ENCODE measurements around the gene NBAS. TPM values are rescaled to one million over a fixed set of nuclear protein-coding genes. Genes with fewer than 3 reads are reported as not detected.

NBAS gene
- total RNA-seq, 1 donor from 2014 or later: 126 TPM

- Histone ChIP-seq H3K27ac (ENCODE audit: low read depth, low read length) (no peak overlapping the region), H3K4me1 (ENCODE audit: control insufficient read depth in 3 of 3, insufficient read depth in 3 of 3, low read length in 3 of 3) (no peaks in the 10 kb centered on the region), H3K4me3 (ENCODE audit: low read length in 3 of 3) (no peak overlapping the region), H3K9ac (ENCODE audit: low read depth in 1 of 3, low read length in 3 of 3) (no peak overlapping the region), H3K9me3 (ENCODE audit: control insufficient read depth in 3 of 3, low read length in 3 of 3) (no peaks in the 10 kb centered on the region), H3K36me3 (ENCODE audit: control insufficient read depth in 3 of 3, insufficient read depth in 3 of 3, low read length in 3 of 3) (peaks cover 0 to 11% (median 2%) of the 10 kb centered on the region in 3 donors), H3K27me3 (ENCODE audit: control insufficient read depth in 3 of 3, insufficient read depth in 3 of 3, low read length in 3 of 3) (no peaks in the 10 kb centered on the region)
Measured at GRCh38 chr2:15311926-15312325, 249.2 kb downstream of the NBAS start.

- peaks cover 0 to 11% (median 2%) of the 10 kb centered on the region in 3 donors for H3K36me3 ChIP-seq (ENCODE audit: control insufficient read depth in 3 of 3, insufficient read depth in 3 of 3, low read length in 3 of 3)
- no peak overlapping the region for H3K27ac ChIP-seq (ENCODE audit: low read depth, low read length)
- H3K4me1 ChIP-seq (ENCODE audit: control insufficient read depth in 3 of 3, insufficient read depth in 3 of 3, low read length in 3 of 3): no peaks in the 10 kb centered on the region
- H3K9ac ChIP-seq (ENCODE audit: low read depth in 1 of 3, low read length in 3 of 3): no peak overlapping the region
- no peak overlapping the region for H3K4me3 ChIP-seq (ENCODE audit: low read length in 3 of 3)
- no peaks in the 10 kb centered on the region for H3K27me3 ChIP-seq (ENCODE audit: control insufficient read depth in 3 of 3, insufficient read depth in 3 of 3, low read length in 3 of 3)
- no peaks in the 10 kb centered on the region for H3K9me3 ChIP-seq (ENCODE audit: control insufficient read depth in 3 of 3, low read length in 3 of 3)
Measured at GRCh38 chr2:15311201-15311907, 249.8 kb downstream of the NBAS start.

GRCh38 chr2:15307526-15307925 is 253.6 kb downstream of the NBAS start:
- Histone ChIP-seq H3K4me1 (ENCODE audit: control insufficient read depth in 3 of 3, insufficient read depth in 3 of 3, low read length in 3 of 3) (no peaks in the 10 kb centered on the region), H3K36me3 (ENCODE audit: control insufficient read depth in 3 of 3, insufficient read depth in 3 of 3, low read length in 3 of 3) (peaks cover 2 to 11% (median 3%) of the 10 kb centered on the region in 3 donors), H3K4me3 (ENCODE audit: low read length in 3 of 3) (no peak overlapping the region), H3K27me3 (ENCODE audit: control insufficient read depth in 3 of 3, insufficient read depth in 3 of 3, low read length in 3 of 3) (no peaks in the 10 kb centered on the region), H3K9me3 (ENCODE audit: control insufficient read depth in 3 of 3, low read length in 3 of 3) (no peaks in the 10 kb centered on the region), H3K9ac (ENCODE audit: low read depth in 1 of 3, low read length in 3 of 3) (no peak overlapping the region), H3K27ac (ENCODE audit: low read depth, low read length) (no peak overlapping the region)

GRCh38 chr2:15306706-15307105 is 254.4 kb downstream of the NBAS start:
- Histone ChIP-seq H3K9me3 (ENCODE audit: control insufficient read depth in 3 of 3, low read length in 3 of 3) (no peaks in the 10 kb centered on the region), H3K27ac (ENCODE audit: low read depth, low read length) (no peak overlapping the region), H3K9ac (ENCODE audit: low read depth in 1 of 3, low read length in 3 of 3) (no peak overlapping the region), H3K36me3 (ENCODE audit: control insufficient read depth in 3 of 3, insufficient read depth in 3 of 3, low read length in 3 of 3) (peaks cover 2 to 12% (median 8%) of the 10 kb centered on the region in 3 donors), H3K27me3 (ENCODE audit: control insufficient read depth in 3 of 3, insufficient read depth in 3 of 3, low read length in 3 of 3) (no peaks in the 10 kb centered on the region), H3K4me3 (ENCODE audit: low read length in 3 of 3) (no peak overlapping the region), H3K4me1 (ENCODE audit: control insufficient read depth in 3 of 3, insufficient read depth in 3 of 3, low read length in 3 of 3) (no peaks in the 10 kb centered on the region)

- Histone ChIP-seq H3K4me3 (ENCODE audit: low read length in 3 of 3) (no peak overlapping the region), H3K27ac (ENCODE audit: low read depth, low read length) (no peak overlapping the region), H3K36me3 (ENCODE audit: control insufficient read depth in 3 of 3, insufficient read depth in 3 of 3, low read length in 3 of 3) (peaks cover 2 to 15% (median 10%) of the 10 kb centered on the region in 3 donors)
Measured at GRCh38 chr2:15303874-15304273, 257.3 kb downstream of the NBAS start.

GRCh38 chr2:15302154-15302553 is 259.0 kb downstream of the NBAS start:
- H3K9me3 ChIP-seq (ENCODE audit: control insufficient read depth in 3 of 3, low read length in 3 of 3): no peaks in the 10 kb centered on the region
- no peak overlapping the region for H3K27ac ChIP-seq (ENCODE audit: low read depth, low read length)
- no peaks in the 10 kb centered on the region for H3K27me3 ChIP-seq (ENCODE audit: control insufficient read depth in 3 of 3, insufficient read depth in 3 of 3, low read length in 3 of 3)
- no peak overlapping the region for H3K4me3 ChIP-seq (ENCODE audit: low read length in 3 of 3)
- no peak overlapping the region for H3K9ac ChIP-seq (ENCODE audit: low read depth in 1 of 3, low read length in 3 of 3)
- peaks cover 2 to 15% (median 12%) of the 10 kb centered on the region in 3 donors for H3K36me3 ChIP-seq (ENCODE audit: control insufficient read depth in 3 of 3, insufficient read depth in 3 of 3, low read length in 3 of 3)
- H3K4me1 ChIP-seq (ENCODE audit: control insufficient read depth in 3 of 3, insufficient read depth in 3 of 3, low read length in 3 of 3): no peaks in the 10 kb centered on the region

More at GRCh38 chr2:15303874-15304273, 257.3 kb downstream of the NBAS start:
- Histone ChIP-seq H3K9ac (ENCODE audit: low read depth in 1 of 3, low read length in 3 of 3) (no peak overlapping the region), H3K27me3 (ENCODE audit: control insufficient read depth in 3 of 3, insufficient read depth in 3 of 3, low read length in 3 of 3) (no peaks in the 10 kb centered on the region), H3K9me3 (ENCODE audit: control insufficient read depth in 3 of 3, low read length in 3 of 3) (no peaks in the 10 kb centered on the region), H3K4me1 (ENCODE audit: control insufficient read depth in 3 of 3, insufficient read depth in 3 of 3, low read length in 3 of 3) (no peaks in the 10 kb centered on the region)

GRCh38 chr2:15300624-15301573 is 260.2 kb downstream of the NBAS start:
- H3K4me1 ChIP-seq (ENCODE audit: control insufficient read depth in 3 of 3, insufficient read depth in 3 of 3, low read length in 3 of 3): no peaks in the 10 kb centered on the region
- H3K9ac ChIP-seq (ENCODE audit: low read depth in 1 of 3, low read length in 3 of 3): no peak overlapping the region
- H3K9me3 ChIP-seq (ENCODE audit: control insufficient read depth in 3 of 3, low read length in 3 of 3): no peaks in the 10 kb centered on the region
- H3K36me3 ChIP-seq (ENCODE audit: control insufficient read depth in 3 of 3, insufficient read depth in 3 of 3, low read length in 3 of 3): peaks cover 0 to 16% (median 7%) of the 10 kb centered on the region in 3 donors
- no peak overlapping the region for H3K27ac ChIP-seq (ENCODE audit: low read depth, low read length)
- H3K27me3 ChIP-seq (ENCODE audit: control insufficient read depth in 3 of 3, insufficient read depth in 3 of 3, low read length in 3 of 3): no peaks in the 10 kb centered on the region
- no peak overlapping the region for H3K4me3 ChIP-seq (ENCODE audit: low read length in 3 of 3)

GRCh38 chr2:15299904-15300520 is 261.1 kb downstream of the NBAS start:
- Histone ChIP-seq H3K9ac (ENCODE audit: low read depth in 1 of 3, low read length in 3 of 3) (no peak overlapping the region), H3K36me3 (ENCODE audit: control insufficient read depth in 3 of 3, insufficient read depth in 3 of 3, low read length in 3 of 3) (peaks cover 0 to 12% (median 7%) of the 10 kb centered on the region in 3 donors), H3K27ac (ENCODE audit: low read depth, low read length) (no peak overlapping the region), H3K4me1 (ENCODE audit: control insufficient read depth in 3 of 3, insufficient read depth in 3 of 3, low read length in 3 of 3) (no peaks in the 10 kb centered on the region), H3K4me3 (ENCODE audit: low read length in 3 of 3) (no peak overlapping the region), H3K27me3 (ENCODE audit: control insufficient read depth in 3 of 3, insufficient read depth in 3 of 3, low read length in 3 of 3) (no peaks in the 10 kb centered on the region), H3K9me3 (ENCODE audit: control insufficient read depth in 3 of 3, low read length in 3 of 3) (no peaks in the 10 kb centered on the region)

- no peaks in the 10 kb centered on the region for H3K4me1 ChIP-seq (ENCODE audit: control insufficient read depth in 3 of 3, insufficient read depth in 3 of 3, low read length in 3 of 3)
- no peak overlapping the region for H3K27ac ChIP-seq (ENCODE audit: low read depth, low read length)
- H3K4me3 ChIP-seq (ENCODE audit: low read length in 3 of 3): no peak overlapping the region
- H3K9ac ChIP-seq (ENCODE audit: low read depth in 1 of 3, low read length in 3 of 3): no peak overlapping the region
- H3K9me3 ChIP-seq (ENCODE audit: control insufficient read depth in 3 of 3, low read length in 3 of 3): no peaks in the 10 kb centered on the region
- no peaks in the 10 kb centered on the region for H3K27me3 ChIP-seq (ENCODE audit: control insufficient read depth in 3 of 3, insufficient read depth in 3 of 3, low read length in 3 of 3)
- peaks cover 0 to 12% (median 7%) of the 10 kb centered on the region in 3 donors for H3K36me3 ChIP-seq (ENCODE audit: control insufficient read depth in 3 of 3, insufficient read depth in 3 of 3, low read length in 3 of 3)
Measured at GRCh38 chr2:15298770-15299169, 262.4 kb downstream of the NBAS start.

Data from skeletal muscle tissue (tissue), 4 donors.